Right lobe of liver (tissue), 4 donors: ENCODE measurements around the gene EIF3K.

Experiments used
- POLR2A ChIP-seq: fragments of 450-650 bp; IDR thresholded peaks from one replicate; pipeline ENCODE4 v1.6.1; 2017; ENCODE audit warnings: antibody characterized with exemption, mild to moderate bottlenecking
- TF ChIP-seq, protein P1 (sequence below), 4 donors: fragments of 200-600 bp in 3 of 4; fragments of 450-650 bp in 1 of 4; IDR thresholded peaks; one replicate each; pipeline versions ENCODE4 v1.5.1 to v1.8.0; 2016 to 2022; ENCODE audit warnings: antibody characterized with exemption in 4 of 4, mild to moderate bottlenecking in 2 of 4
- donor health status: DM: no; HTN: no; CAD: no.
- donor health status: DM: no; HTN: no; CAD: no.
- donor health status: DM: no; HTN: yes; CAD: no.

GRCh38 chr19:38588041-38588440 lies 30.9 kb upstream of the EIF3K start:
- TF ChIP-seq, protein P1, sequence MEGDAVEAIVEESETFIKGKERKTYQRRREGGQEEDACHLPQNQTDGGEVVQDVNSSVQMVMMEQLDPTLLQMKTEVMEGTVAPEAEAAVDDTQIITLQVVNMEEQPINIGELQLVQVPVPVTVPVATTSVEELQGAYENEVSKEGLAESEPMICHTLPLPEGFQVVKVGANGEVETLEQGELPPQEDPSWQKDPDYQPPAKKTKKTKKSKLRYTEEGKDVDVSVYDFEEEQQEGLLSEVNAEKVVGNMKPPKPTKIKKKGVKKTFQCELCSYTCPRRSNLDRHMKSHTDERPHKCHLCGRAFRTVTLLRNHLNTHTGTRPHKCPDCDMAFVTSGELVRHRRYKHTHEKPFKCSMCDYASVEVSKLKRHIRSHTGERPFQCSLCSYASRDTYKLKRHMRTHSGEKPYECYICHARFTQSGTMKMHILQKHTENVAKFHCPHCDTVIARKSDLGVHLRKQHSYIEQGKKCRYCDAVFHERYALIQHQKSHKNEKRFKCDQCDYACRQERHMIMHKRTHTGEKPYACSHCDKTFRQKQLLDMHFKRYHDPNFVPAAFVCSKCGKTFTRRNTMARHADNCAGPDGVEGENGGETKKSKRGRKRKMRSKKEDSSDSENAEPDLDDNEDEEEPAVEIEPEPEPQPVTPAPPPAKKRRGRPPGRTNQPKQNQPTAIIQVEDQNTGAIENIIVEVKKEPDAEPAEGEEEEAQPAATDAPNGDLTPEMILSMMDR (IDR thresholded peaks at IDR 0.05) = no peak
- no peak for TF ChIP-seq POLR2A
